SK-N-SH (cell line): ENCODE data around the gene IGFL4.

Experiments used
- EP300 ChIP-seq, 2 experiments: IDR thresholded peaks; 2 replicates each; pipeline versions ENCODE4 v1.4.0 to v1.6.1; 2012; ENCODE audit warnings: borderline replicate concordance in 1 of 2, low read depth in 1 of 2, low read length in 1 of 2
- EZH2phosphoT487 ChIP-seq: fragments of 200-600 bp; sonication (generic); IDR thresholded peaks from 2 replicates; pipeline ENCODE4 v1.6.1; 2017; ENCODE audit warnings: low read depth, mixed run types, mild to moderate bottlenecking, antibody characterized with exemption, moderate library complexity, borderline replicate concordance
- GABPA ChIP-seq: IDR thresholded peaks from 2 replicates; pipeline ENCODE4 v1.4.0; 2012; ENCODE audit warnings: low read depth, mild to moderate bottlenecking
- RCOR1 ChIP-seq: fragments of 150-350 bp; IDR thresholded peaks from 2 replicates; pipeline ENCODE4 v1.6.1; 2017; ENCODE audit warnings: antibody characterized with exemption, low read length
- SMC3 ChIP-seq: IDR thresholded peaks from 2 replicates; pipeline ENCODE4 v1.6.1; 2012; ENCODE audit warnings: low read depth, low read length, improper control_type of control experiment
- TF ChIP-seq, protein P1 (sequence below): fragments of 200-600 bp; sonication (generic); IDR thresholded peaks from 2 replicates; pipeline ENCODE4 v1.6.1; 2017; ENCODE audit warnings: antibody characterized with exemption, mild to moderate bottlenecking, moderate library complexity
- TF ChIP-seq, protein P2 (sequence below): IDR thresholded peaks from 2 replicates; pipeline ENCODE4 v1.4.0; 2012; ENCODE audit warnings: low read depth, borderline replicate concordance

DNA sequence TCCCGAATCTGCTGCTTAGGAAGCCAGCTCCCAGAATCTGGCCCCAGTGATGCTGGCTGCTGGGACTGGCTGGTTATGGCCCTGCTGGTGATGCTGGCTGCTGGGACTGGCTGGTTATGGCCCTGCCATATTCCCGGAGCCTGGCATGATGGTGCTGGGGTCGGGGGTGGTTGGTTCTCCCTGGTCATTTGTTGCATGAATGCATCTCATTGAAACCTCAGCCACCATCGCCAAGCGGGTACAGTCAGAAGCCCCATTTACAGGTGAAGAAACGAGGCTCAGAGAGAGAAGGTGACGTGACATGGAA is 20.0 kb downstream of the IGFL4 start:
- TF ChIP-seq, protein P1, sequence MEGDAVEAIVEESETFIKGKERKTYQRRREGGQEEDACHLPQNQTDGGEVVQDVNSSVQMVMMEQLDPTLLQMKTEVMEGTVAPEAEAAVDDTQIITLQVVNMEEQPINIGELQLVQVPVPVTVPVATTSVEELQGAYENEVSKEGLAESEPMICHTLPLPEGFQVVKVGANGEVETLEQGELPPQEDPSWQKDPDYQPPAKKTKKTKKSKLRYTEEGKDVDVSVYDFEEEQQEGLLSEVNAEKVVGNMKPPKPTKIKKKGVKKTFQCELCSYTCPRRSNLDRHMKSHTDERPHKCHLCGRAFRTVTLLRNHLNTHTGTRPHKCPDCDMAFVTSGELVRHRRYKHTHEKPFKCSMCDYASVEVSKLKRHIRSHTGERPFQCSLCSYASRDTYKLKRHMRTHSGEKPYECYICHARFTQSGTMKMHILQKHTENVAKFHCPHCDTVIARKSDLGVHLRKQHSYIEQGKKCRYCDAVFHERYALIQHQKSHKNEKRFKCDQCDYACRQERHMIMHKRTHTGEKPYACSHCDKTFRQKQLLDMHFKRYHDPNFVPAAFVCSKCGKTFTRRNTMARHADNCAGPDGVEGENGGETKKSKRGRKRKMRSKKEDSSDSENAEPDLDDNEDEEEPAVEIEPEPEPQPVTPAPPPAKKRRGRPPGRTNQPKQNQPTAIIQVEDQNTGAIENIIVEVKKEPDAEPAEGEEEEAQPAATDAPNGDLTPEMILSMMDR, result no peak
- TF ChIP-seq EZH2phosphoT487 (no peak), SMC3 (no peak), EP300 (IDR thresholded peaks at IDR 0.05; ENCODE audit: borderline replicate concordance in 1 of 2, low read depth in 1 of 2, low read length in 1 of 2) (no peak), RCOR1 (no peak), GABPA (no peak)
- TF ChIP-seq, protein P2, sequence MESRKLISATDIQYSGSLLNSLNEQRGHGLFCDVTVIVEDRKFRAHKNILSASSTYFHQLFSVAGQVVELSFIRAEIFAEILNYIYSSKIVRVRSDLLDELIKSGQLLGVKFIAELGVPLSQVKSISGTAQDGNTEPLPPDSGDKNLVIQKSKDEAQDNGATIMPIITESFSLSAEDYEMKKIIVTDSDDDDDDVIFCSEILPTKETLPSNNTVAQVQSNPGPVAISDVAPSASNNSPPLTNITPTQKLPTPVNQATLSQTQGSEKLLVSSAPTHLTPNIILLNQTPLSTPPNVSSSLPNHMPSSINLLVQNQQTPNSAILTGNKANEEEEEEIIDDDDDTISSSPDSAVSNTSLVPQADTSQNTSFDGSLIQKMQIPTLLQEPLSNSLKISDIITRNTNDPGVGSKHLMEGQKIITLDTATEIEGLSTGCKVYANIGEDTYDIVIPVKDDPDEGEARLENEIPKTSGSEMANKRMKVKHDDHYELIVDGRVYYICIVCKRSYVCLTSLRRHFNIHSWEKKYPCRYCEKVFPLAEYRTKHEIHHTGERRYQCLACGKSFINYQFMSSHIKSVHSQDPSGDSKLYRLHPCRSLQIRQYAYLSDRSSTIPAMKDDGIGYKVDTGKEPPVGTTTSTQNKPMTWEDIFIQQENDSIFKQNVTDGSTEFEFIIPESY, result no peak
